ENCODE measurements around the gene KCNJ2.

Gene KCNJ2

GRCh38 chr17:70144260-70144846, 25.0 kb upstream of the KCNJ2 start:
- Mint-ChIP-seq H3K4me3 (no peak overlapping the region), H3K9me3 (no peaks in the 10 kb centered on the region), H3K36me3 (ENCODE audit: low read depth) (no peaks in the 10 kb centered on the region), H3K27me3 (ENCODE audit: low read depth) (no peaks in the 10 kb centered on the region), H3K4me1 (peaks cover 7% of the 10 kb centered on the region), H3K27ac (no peak overlapping the region)
- peak; percentile 73 to 75 (median 74) for TF ChIP-seq CTCF (IDR thresholded peaks at IDR 0.05; ENCODE audit: unreplicated experiment in 3 of 3)

GRCh38 chr17:70153210-70153609, 16.1 kb upstream of the KCNJ2 start:
- TF ChIP-seq CTCF (IDR thresholded peaks at IDR 0.05; ENCODE audit: unreplicated experiment in 3 of 3): no peak
- H3K4me1 Mint-ChIP-seq: no peaks in the 10 kb centered on the region
- H3K27ac Mint-ChIP-seq: no peak overlapping the region
- no peaks in the 10 kb centered on the region for H3K9me3 Mint-ChIP-seq
- H3K4me3 Mint-ChIP-seq: no peak overlapping the region
- no peaks in the 10 kb centered on the region for H3K36me3 Mint-ChIP-seq (ENCODE audit: low read depth)
- H3K27me3 Mint-ChIP-seq (ENCODE audit: low read depth): no peaks in the 10 kb centered on the region

- Mint-ChIP-seq H3K27me3 (ENCODE audit: low read depth) (no peaks in the 10 kb centered on the region), H3K9me3 (no peaks in the 10 kb centered on the region), H3K36me3 (ENCODE audit: low read depth) (no peaks in the 10 kb centered on the region), H3K4me3 (no peak overlapping the region), H3K4me1 (no peaks in the 10 kb centered on the region), H3K27ac (no peak overlapping the region)
- TF ChIP-seq CTCF (IDR thresholded peaks at IDR 0.05; ENCODE audit: unreplicated experiment in 3 of 3): no peak
Measured at GRCh38 chr17:70157151-70157550, 12.2 kb upstream of the KCNJ2 start.

GRCh38 chr17:70158180-70158579, 11.2 kb upstream of the KCNJ2 start:
- no peak for TF ChIP-seq CTCF (IDR thresholded peaks at IDR 0.05; ENCODE audit: unreplicated experiment in 3 of 3)
- Mint-ChIP-seq H3K36me3 (ENCODE audit: low read depth) (no peaks in the 10 kb centered on the region), H3K27ac (peak overlapping the region in 1 of 3 experiments; percentile 43), H3K4me1 (no peaks in the 10 kb centered on the region), H3K9me3 (no peaks in the 10 kb centered on the region), H3K4me3 (no peak overlapping the region), H3K27me3 (ENCODE audit: low read depth) (no peaks in the 10 kb centered on the region)

GRCh38 chr17:70158591-70158990, 10.7 kb upstream of the KCNJ2 start:
- Mint-ChIP-seq H3K27ac (peak overlapping the region in 1 of 3 experiments; percentile 43), H3K4me1 (no peaks in the 10 kb centered on the region), H3K27me3 (ENCODE audit: low read depth) (no peaks in the 10 kb centered on the region), H3K9me3 (no peaks in the 10 kb centered on the region), H3K36me3 (ENCODE audit: low read depth) (no peaks in the 10 kb centered on the region), H3K4me3 (no peak overlapping the region)
- TF ChIP-seq CTCF (IDR thresholded peaks at IDR 0.05; ENCODE audit: unreplicated experiment in 3 of 3): no peak

GRCh38 chr17:70159980-70160379, 9.4 kb upstream of the KCNJ2 start:
- TF ChIP-seq CTCF (IDR thresholded peaks at IDR 0.05; ENCODE audit: unreplicated experiment in 3 of 3): no peak
- Mint-ChIP-seq H3K27me3 (ENCODE audit: low read depth) (no peaks in the 10 kb centered on the region), H3K9me3 (no peaks in the 10 kb centered on the region), H3K36me3 (ENCODE audit: low read depth) (no peaks in the 10 kb centered on the region), H3K4me1 (no peaks in the 10 kb centered on the region), H3K4me3 (no peak overlapping the region), H3K27ac (no peak overlapping the region)
